GM12875 (cell line): ENCODE results near the gene TOP3B.

Experiments
- H3K4me3 ChIP-seq: one replicate; pipeline ENCODE4 v1.5.1; 2011; ENCODE audit warnings: low read depth, low read length, control low read depth
- CTCF ChIP-seq: IDR thresholded peaks from 2 replicates; pipeline ENCODE4 v1.5.1; 2011; ENCODE audit warnings: low read depth, mild to moderate bottlenecking, control low read depth, inconsistent platforms, low read length, moderate library complexity, borderline replicate concordance; ENCODE audit not compliant: insufficient read depth

Gene TOP3B

GRCh38 chr22:21991774-21992173, 9.2 kb upstream of the TOP3B start:
- H3K4me3 ChIP-seq: no peak overlapping the region

GRCh38 chr22:21991304-21991596, 8.7 kb upstream of the TOP3B start:
- TF ChIP-seq CTCF: no peak
- H3K4me3 ChIP-seq: no peak overlapping the region

More at GRCh38 chr22:21991774-21992173, 9.2 kb upstream of the TOP3B start:
- no peak for TF ChIP-seq CTCF

DNA sequence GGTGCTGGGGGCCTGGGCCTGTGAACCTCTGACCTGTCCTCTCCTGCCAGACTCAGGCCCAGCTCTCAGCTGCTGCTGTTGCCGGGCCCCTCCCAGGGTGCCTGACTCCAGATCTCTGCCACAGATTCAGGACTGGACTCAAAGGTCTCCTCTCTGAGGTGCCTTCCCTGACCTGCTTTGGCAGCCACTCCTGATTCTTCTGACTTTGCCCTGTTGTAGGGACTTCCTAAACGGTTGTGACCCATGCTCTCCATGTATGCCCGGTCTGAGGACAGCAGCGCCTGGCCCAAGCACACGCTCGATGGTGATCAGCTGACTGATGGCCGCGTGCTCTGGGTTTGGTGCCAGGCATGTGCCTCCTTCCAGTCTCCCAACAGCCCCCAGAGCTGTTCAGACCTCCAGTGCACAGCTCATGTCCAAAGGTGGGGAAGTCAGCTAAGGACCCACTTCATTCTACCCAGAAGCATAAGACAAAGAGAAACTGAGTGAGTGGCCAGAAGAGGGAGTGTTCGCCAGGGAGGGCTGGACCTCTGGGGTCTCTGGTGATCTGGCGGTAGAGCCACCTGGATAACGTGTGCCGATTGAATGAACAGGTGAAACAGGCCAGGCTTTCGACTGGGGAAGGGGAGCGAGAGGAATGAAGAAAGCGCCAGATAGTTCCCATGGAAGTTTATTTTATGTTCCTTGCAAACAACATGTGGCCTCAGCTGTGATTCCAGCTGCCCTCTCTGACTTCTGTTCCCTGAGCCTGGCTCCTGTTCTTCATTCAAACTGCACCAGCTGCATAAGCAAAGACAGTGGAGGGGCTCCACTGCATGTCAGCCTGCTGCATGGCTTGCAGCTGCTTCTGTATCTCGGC, 8.1 kb upstream of the TOP3B start:
- no peak for TF ChIP-seq CTCF
- no peak overlapping the region for H3K4me3 ChIP-seq

DNA sequence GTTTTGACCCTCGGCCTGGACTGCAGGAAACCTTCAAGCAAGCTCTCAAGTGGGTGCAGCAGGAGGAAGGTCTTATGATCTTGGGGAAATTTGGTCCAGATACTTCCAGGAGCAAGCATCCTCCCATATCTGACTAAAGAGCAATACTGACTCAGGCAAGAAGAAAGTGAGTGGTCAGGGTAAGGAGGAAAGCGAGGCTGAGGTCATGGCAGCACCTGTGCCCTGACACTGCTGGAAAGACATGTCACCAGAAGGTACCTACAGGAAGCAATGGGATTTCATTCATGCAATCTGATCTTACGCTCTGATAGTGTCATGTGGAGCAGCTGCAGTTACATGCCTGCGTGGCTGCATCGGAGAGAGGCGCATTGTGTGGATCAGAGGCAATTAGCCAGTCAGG, 6.5 kb upstream of the TOP3B start:
- H3K4me3 ChIP-seq: no peak overlapping the region
- TF ChIP-seq CTCF: no peak

- no peak for TF ChIP-seq CTCF
- H3K4me3 ChIP-seq: no peak overlapping the region
Observed at GRCh38 chr22:21985214-21985613, 2.6 kb upstream of the TOP3B start.

GRCh38 chr22:21984793-21985192, 2.2 kb upstream of the TOP3B start:
- H3K4me3 ChIP-seq: no peak overlapping the region
- peak; percentile 55 for TF ChIP-seq CTCF

- TF ChIP-seq CTCF: no peak
- peak overlapping the region; percentile 93 for H3K4me3 ChIP-seq
Observed at GRCh38 chr22:21981874-21982273, 713 bp downstream of the TOP3B start.
